Renal pelvis (tissue), 4 donors: ENCODE results near the gene RASGEF1C. TPM values are rescaled to one million over a fixed set of nuclear protein-coding genes. Genes with fewer than 3 reads are reported as not detected.

ENCODE experiments used
- DNase-seq: peaks from one replicate; pipeline ENCODE4 v3.0.0-alpha.2; 2013
- polyA plus RNA-seq, 3 donors: library from polyadenylated mRNA; unstranded; fragments of 120-200 nt; gene quantifications; one replicate each; pipeline ENCODE4 v1.2.1, GENCODE V29; 2013; ENCODE audit not compliant: insufficient read length in 3 of 3

RASGEF1C gene
- polyA plus RNA-seq, 3 donors = 0.51 to 0.86 (median 0.70) TPM

- DNase-seq = no peak
Measured at GRCh38 chr5:180059326-180059725, 149.7 kb downstream of the RASGEF1C start.

- DNase-seq = no peak
Measured at GRCh38 chr5:180056153-180056552, 152.9 kb downstream of the RASGEF1C start.

GRCh38 chr5:180054226-180054625 lies 154.8 kb downstream of the RASGEF1C start:
- DNase-seq = no peak

GRCh38 chr5:180053061-180053602 lies 155.9 kb downstream of the RASGEF1C start:
- DNase-seq = no peak

- DNase-seq = no peak
Measured at GRCh38 chr5:180052211-180052818, 156.7 kb downstream of the RASGEF1C start.

Other genes with a start within 250 kb of the RASGEF1C start
- 10 to 100 TPM; 65.9 to 73.8 (median 70.9) TPM for gene RNF130, start 137.5 kb downstream of the RASGEF1C start, polyA plus RNA-seq
- 10 to 100 TPM; 33.6 to 39.3 (median 39.3) TPM for gene MAPK9, start 82.9 kb upstream of the RASGEF1C start, polyA plus RNA-seq
- gene GFPT2, start 144.1 kb upstream of the RASGEF1C start, polyA plus RNA-seq = 1 to 10 TPM; 3.8 to 4.6 (median 4.4) TPM